Kidney (tissue), 14 donors: ENCODE data around the gene CCDC59. TPM values are rescaled to one million over a fixed set of nuclear protein-coding genes. Genes with fewer than 3 reads are reported as not detected.

Source experiments
- DNase-seq, 5 donors: peaks; one replicate each; pipeline ENCODE4 v3.0.0-alpha.2; 2013 to 2020
- FAIRE-seq: peaks from 2 replicates; lab custom pipeline; 2012; peaks lifted over from hg19 to GRCh38; lab: Jason Lieb, UNC
- H3K27ac ChIP-seq, 2 donors: one replicate each; pipeline ENCODE4 v1.7.0; 2013; ENCODE audit warnings: low read depth in 2 of 2, low read length in 2 of 2, inconsistent platforms in 1 of 2
- H3K27me3 ChIP-seq: one replicate; pipeline ENCODE4 v1.7.1; 2013; ENCODE audit warnings: low read length, inconsistent platforms; ENCODE audit not compliant: control insufficient read depth, insufficient read depth
- H3K36me3 ChIP-seq, 3 donors: one replicate each; pipeline versions ENCODE4 v1.7.0 to v1.7.1; 2013; ENCODE audit warnings: low read length in 3 of 3, control low read depth in 1 of 3, inconsistent platforms in 1 of 3; ENCODE audit not compliant: insufficient read depth in 3 of 3, control insufficient read depth in 2 of 3
- H3K4me1 ChIP-seq, 3 donors: one replicate each; pipeline versions ENCODE4 v1.7.0 to v1.7.1; 2013; ENCODE audit warnings: low read length in 3 of 3, inconsistent platforms in 1 of 3, low read depth in 1 of 3; ENCODE audit not compliant: control insufficient read depth in 2 of 3, insufficient read depth in 2 of 3
- H3K4me3 ChIP-seq, 3 donors: one replicate each; pipeline versions ENCODE4 v1.7.0 to v1.8.1; 2013; ENCODE audit warnings: low read length in 3 of 3, control low read depth in 1 of 3, inconsistent platforms in 1 of 3
- H3K9ac ChIP-seq, 3 donors: one replicate each; pipeline versions ENCODE4 v1.7.0 to v1.7.1; 2013; ENCODE audit warnings: low read length in 3 of 3, control low read depth in 1 of 3, inconsistent platforms in 1 of 3
- H3K9me3 ChIP-seq, 3 donors: one replicate each; pipeline versions ENCODE4 v1.7.0 to v1.7.1; 2013; ENCODE audit warnings: low read length in 3 of 3, control low read depth in 1 of 3, inconsistent platforms in 1 of 3; ENCODE audit not compliant: control insufficient read depth in 2 of 3, insufficient read depth in 1 of 3
- CTCF ChIP-seq: IDR thresholded peaks from 3 replicates; pipeline ENCODE4 v1.5.1; 2012; ENCODE audit warnings: mild to moderate bottlenecking, moderate library complexity, borderline replicate concordance; ENCODE audit not compliant: insufficient read depth; ENCODE audit errors: extremely low read depth
- intact Hi-C: fragments of 100-400 bp; cut with DNase I; formaldehyde crosslinking; loops from one replicate; pipeline ENCODE4 v1.11.1; 2022
- polyA plus RNA-seq: library from polyadenylated mRNA; stranded (reverse); fragments of 350-450 nt; fragmentation: Illumina TruSeq; extraction: RNeasy Lipid Tissue Mini Kit (QIAGEN cat#74804); gene quantifications from one replicate; pipeline ENCODE4 v1.2.3, GENCODE V29; 2014; ENCODE audit warnings: low read depth, low replicate concordance; ENCODE audit not compliant: insufficient read depth
- total RNA-seq: library from RNA; stranded (reverse); fragmentation: NEBNext Ultra II Directional; extraction: Animal tissue kit (Norgen Biotek cat#: 25700); gene quantifications from one replicate; pipeline ENCODE4 v1.2.1, GENCODE V29; 2021
- donor health status: control.
- donor health status: control.
- donor health status: control.
- donor health status: control.
- donor health status: control.
- donor health status: DM: yes; HTN: yes; CAD: no.
- donor health status: Normal renal cell carcinoma (clear cell type).

CCDC59 gene
- total and polyA plus RNA-seq, 2 donors from 2014 or later, result 29.2 to 31.4 TPM

GRCh38 chr12:82378997-82379396, 20.8 kb upstream of the CCDC59 start:
- Histone ChIP-seq H3K27me3 (no peaks in the 10 kb centered on the region), H3K9ac (no peak overlapping the region), H3K9me3 (no peaks in the 10 kb centered on the region), H3K27ac (no peak overlapping the region), H3K4me1 (no peaks in the 10 kb centered on the region), H3K4me3 (no peak overlapping the region), H3K36me3 (no peaks in the 10 kb centered on the region)
- no peak for TF ChIP-seq CTCF
- DNase-seq (no peak), FAIRE-seq (no peak)
- intact Hi-C loops, result no loop called here

GRCh38 chr12:82375201-82375600, 17.0 kb upstream of the CCDC59 start:
- intact Hi-C loops, result no loop called here
- no peak overlapping the region for H3K4me3 ChIP-seq
- no peak for DNase-seq
- H3K9ac ChIP-seq, result no peak overlapping the region
- no peak for FAIRE-seq
- H3K9me3 ChIP-seq, result no peaks in the 10 kb centered on the region
- no peaks in the 10 kb centered on the region for H3K4me1 ChIP-seq
- H3K27ac ChIP-seq, result no peak overlapping the region
- no peak for TF ChIP-seq CTCF
- peaks cover 0 to 2% (median 0%) of the 10 kb centered on the region in 3 donors for H3K36me3 ChIP-seq
- H3K27me3 ChIP-seq, result no peaks in the 10 kb centered on the region

- H3K27me3 ChIP-seq, result no peaks in the 10 kb centered on the region
- peaks cover 0 to 2% (median 0%) of the 10 kb centered on the region in 3 donors for H3K4me1 ChIP-seq
- DNase-seq, result no peak
- FAIRE-seq, result no peak
- H3K9me3 ChIP-seq, result no peaks in the 10 kb centered on the region
- H3K27ac ChIP-seq, result no peak overlapping the region
- no peaks in the 10 kb centered on the region for H3K36me3 ChIP-seq
- no peak overlapping the region for H3K4me3 ChIP-seq
- H3K9ac ChIP-seq, result no peak overlapping the region
- intact Hi-C loops, result no loop called here
- TF ChIP-seq CTCF, result no peak
Measured at GRCh38 chr12:82366197-82366596, 8.0 kb upstream of the CCDC59 start.

- no peak overlapping the region for H3K4me3 ChIP-seq
- intact Hi-C loops, result no loop called here
- peaks cover 0 to 9% (median 7%) of the 10 kb centered on the region in 3 donors for H3K4me1 ChIP-seq
- TF ChIP-seq CTCF, result no peak
- no peak for FAIRE-seq
- no peaks in the 10 kb centered on the region for H3K9me3 ChIP-seq
- H3K36me3 ChIP-seq, result no peaks in the 10 kb centered on the region
- H3K27ac ChIP-seq, result no peak overlapping the region
- H3K9ac ChIP-seq, result no peak overlapping the region
- DNase-seq, result no peak
- H3K27me3 ChIP-seq, result no peaks in the 10 kb centered on the region
Measured at GRCh38 chr12:82363990-82364389, 5.8 kb upstream of the CCDC59 start.
